ENCODE measurements around the gene SOCS4. TPM values are rescaled to one million over a fixed set of nuclear protein-coding genes. Genes with fewer than 3 reads are reported as not detected.
"Not testable (repeated sequence)": the region's sequence is repeated elsewhere in the genome, so short reads cannot be mapped to it uniquely, and the experiment has no call there.

Gene SOCS4
- total RNA-seq, 2 experiments from 2014 or later = 36.9 to 39.0 TPM

GRCh38 chr14:55073856-55074255 lies 46.8 kb downstream of the SOCS4 start:
- POLR2A ChIA-PET = no interaction called here
- CTCF ChIA-PET = no interaction called here

GRCh38 chr14:55074662-55075061 lies 47.6 kb downstream of the SOCS4 start:
- CTCF ChIA-PET = no interaction called here
- POLR2A ChIA-PET = no interaction called here

DNA sequence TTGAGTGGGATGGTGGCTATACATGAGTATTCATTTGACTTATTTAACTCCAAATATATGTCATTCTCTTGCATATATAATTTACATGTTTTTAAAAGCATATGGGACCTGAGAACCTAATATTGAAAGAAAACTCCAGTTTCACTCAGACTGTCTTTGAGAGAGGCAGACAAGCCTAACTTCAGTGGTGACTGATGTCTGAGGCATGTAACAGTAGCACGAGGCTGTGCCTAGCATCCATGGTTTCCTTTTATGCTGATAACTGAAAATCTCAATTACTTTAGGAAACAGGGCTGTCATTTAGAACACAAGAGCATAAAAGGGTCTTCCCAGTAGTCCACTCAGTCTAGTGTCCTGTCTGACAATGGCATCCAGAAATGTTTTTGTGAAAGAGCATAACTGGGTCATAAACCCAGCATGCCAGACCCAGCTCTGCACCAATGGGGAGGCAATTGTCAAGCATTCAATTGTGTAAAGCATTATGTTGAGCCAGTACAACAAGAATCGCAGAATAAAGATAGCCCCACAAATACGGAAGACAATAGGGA lies 48.7 kb downstream of the SOCS4 start:
- CTCF ChIA-PET = no interaction called here
- POLR2A ChIA-PET = no interaction called here

DNA sequence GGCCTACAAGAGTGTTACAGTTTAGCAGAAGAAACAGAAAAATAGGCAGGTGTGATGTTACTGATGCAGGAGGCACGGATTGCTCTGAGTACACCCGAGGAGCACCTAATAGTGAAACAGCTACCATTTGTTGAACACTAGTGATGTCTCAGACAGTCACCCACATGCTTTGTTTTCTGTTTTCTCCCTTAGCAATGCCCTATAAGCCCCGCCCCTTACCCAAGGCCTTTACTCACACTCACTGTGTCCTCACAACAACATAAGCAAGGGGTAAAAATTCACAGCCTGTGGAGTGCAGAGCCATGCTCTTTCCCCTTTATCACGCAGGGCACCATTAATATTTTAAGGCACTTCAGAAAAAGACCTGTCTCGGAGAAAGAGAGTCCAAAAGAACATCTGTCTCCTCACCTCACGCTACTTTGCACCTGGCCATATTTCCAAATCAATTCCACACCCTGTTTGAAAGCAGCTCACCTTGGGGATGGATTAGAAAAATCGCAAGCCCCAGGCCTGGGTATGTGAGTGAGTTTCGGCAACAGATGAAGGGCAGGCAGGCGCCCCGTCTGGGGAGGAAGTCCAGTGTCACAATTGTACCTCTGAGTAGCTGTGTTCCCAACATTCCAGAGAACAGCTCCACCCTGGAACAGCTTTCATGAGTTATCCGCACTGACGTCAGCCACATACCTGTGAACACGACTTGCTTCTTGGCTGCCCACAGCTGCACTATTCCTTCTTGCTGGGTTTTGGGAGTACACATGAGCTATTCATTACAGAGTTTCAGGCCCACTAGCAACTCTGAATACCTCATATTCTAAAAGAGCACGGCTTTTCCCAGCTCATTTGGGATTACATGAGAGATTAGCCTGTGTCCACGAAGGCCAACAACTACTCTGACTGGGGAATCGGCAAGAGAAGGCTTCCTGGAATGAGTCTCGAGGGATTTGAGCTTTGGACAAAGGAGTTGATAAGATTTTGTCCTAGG lies 50.4 kb downstream of the SOCS4 start:
- ChIA-PET CTCF (interaction anchor here (0.6 to 1.0 kb wide), 2 partner anchors 12 to 294 kb away, joined by 5 read pairs; no protein-coding TSS in a partner anchor), POLR2A (interaction anchor here (0.8 kb wide), 1 partner anchor 51 kb away, joined by 5 read pairs; the partner anchor contains the start of genes SOCS4 and WDHD1)

GRCh38 chr14:55079961-55080360 lies 52.9 kb downstream of the SOCS4 start:
- CTCF ChIA-PET = interaction anchor here (1.2 to 1.8 kb wide), 2 partner anchors 10 to 29 kb away, joined by 3 to 6 read pairs; partner anchors contain the start of gene MAPK1IP1L
- POLR2A ChIA-PET = not testable (repeated sequence)

DNA sequence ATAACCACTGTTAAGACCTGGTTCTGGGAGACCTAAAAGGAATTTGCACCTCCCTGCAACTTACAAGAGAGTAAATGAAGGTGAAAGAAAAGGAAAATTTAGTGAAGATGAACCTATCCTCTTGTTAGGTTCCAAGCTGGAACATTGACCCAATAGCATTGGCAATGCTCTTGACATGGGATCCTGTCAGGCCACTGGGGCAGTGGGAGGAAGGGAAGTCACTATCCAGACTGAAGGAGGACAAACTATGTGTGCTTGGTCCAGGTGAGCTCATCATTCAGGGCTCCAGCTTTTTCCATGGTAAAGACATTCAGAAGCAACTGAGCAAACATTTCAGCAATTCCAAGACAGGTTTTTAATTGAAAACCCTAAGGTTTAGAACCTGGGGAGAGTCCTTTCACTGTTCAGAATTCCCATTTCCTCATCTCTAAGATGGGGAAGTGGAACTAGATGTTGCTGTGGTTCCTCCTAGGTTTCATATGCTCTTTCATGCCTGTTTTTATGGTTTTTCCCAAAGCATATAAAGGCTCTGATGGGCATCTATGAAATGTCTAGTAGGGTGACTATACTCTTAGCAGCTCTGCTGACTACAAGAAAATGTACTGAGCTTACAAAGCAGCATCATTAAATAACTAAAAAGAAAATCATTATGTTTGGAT lies 57.5 kb downstream of the SOCS4 start:
- CTCF ChIA-PET = interaction anchor here (0.6 to 1.1 kb wide), 3 partner anchors 27 to 536 kb away, joined by 3 to 4 read pairs (median 3); no protein-coding TSS in a partner anchor
- POLR2A ChIA-PET = no interaction called here

DNA sequence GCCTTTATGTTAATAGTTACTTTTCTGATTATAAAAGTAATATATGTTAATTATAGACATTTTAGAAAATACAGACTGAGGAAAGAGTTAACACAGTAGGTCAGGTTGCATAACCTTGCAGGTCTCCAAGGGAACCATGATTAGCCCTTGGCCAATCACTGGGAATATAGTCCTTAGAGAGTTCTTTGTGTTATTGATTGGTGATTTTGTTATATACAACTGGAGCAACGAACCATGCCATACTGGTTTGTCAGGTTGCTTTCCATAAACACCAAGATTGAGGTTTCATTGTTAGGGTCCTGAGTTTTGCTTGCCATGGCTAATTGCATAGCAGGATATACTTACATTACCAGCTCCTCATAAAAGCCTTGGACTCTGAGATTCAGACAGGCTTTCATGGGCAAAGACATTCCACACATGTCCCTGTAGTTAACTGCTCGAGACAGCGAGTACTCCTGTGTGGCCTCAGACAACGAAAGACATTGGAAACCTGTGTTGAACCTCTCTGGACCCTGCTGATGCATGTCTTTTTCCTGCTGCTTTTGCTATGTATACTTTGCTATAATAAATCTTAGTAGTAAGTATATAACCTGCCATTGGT lies 58.1 kb downstream of the SOCS4 start:
- CTCF ChIA-PET = interaction anchor here (1.1 kb wide), 1 partner anchor 76 kb away, joined by 4 read pairs; no protein-coding TSS in a partner anchor
- POLR2A ChIA-PET = no interaction called here

DNA sequence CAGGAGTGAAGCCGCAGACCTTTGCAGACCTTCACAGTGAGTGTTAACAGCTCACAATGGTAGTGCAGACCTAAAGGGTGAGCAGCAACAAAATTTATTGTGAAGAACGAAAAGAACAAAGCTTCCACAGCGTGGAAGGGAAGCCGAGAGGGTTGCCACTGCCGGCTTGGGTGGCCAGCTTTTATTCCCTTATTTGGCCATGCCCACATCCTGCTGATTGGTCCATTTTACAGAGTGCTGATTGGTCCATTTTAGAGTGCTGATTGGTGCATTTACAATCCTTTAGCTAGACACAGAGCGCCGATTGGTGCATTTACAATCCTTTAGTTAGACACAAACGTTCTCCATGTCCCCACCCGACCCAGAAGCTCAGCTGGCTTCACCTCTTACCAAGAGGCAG lies 59.9 kb downstream of the SOCS4 start:
- ChIA-PET CTCF (interaction anchor here (0.7 to 2.2 kb wide), 3 partner anchors 73 to 1070 kb away, joined by 3 to 8 read pairs (median 3); no protein-coding TSS in a partner anchor), POLR2A (no interaction called here)

DNA sequence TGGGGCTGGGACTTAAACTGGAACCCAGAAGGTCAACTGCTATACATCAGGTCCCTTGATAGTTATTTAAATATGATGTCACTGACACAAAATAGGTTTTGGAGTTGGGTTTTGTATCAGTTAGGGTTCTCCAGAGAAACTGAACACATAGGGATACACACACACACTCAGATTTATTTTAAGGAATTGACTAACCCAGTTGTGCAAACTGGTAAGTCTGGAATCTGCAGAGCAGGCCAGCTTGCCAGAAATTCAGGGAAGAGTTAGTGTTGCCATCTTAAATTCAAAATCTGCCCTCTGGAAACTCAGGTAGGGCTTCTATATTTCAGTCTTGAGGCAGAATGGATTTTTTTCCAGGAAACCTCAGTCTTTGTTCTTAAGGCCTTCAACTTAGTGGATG lies 61.3 kb downstream of the SOCS4 start:
- POLR2A ChIA-PET = interaction anchor here (0.6 kb wide), 1 partner anchor 66 kb away, joined by 5 read pairs; no protein-coding TSS in a partner anchor
- CTCF ChIA-PET = interaction anchor here (1.4 to 2.2 kb wide), 3 partner anchors 11 to 72 kb away, joined by 3 to 8 read pairs (median 5); no protein-coding TSS in a partner anchor

DNA sequence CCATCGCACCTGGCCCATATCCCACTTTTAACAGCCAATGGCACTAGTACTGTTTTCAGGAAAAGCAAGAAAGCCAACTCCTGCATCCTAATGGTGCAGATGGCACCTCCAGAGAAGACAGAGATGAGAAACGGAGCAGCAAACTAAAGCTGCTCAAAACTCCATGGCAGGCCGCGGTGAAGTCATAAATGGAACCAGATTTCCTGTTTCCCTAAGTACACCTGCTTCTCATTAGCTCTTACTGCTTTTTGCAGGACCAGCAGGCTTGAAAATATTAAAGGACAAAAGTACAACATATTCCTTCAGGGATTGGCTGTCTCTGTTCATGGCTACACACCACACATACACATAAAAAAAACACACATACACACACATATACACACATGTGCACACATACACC lies 65.3 kb downstream of the SOCS4 start:
- POLR2A ChIA-PET = no interaction called here
- CTCF ChIA-PET = interaction anchor here (0.8 to 1.3 kb wide), 3 partner anchors 11 to 68 kb away, joined by 3 to 5 read pairs (median 3); no protein-coding TSS in a partner anchor

DNA sequence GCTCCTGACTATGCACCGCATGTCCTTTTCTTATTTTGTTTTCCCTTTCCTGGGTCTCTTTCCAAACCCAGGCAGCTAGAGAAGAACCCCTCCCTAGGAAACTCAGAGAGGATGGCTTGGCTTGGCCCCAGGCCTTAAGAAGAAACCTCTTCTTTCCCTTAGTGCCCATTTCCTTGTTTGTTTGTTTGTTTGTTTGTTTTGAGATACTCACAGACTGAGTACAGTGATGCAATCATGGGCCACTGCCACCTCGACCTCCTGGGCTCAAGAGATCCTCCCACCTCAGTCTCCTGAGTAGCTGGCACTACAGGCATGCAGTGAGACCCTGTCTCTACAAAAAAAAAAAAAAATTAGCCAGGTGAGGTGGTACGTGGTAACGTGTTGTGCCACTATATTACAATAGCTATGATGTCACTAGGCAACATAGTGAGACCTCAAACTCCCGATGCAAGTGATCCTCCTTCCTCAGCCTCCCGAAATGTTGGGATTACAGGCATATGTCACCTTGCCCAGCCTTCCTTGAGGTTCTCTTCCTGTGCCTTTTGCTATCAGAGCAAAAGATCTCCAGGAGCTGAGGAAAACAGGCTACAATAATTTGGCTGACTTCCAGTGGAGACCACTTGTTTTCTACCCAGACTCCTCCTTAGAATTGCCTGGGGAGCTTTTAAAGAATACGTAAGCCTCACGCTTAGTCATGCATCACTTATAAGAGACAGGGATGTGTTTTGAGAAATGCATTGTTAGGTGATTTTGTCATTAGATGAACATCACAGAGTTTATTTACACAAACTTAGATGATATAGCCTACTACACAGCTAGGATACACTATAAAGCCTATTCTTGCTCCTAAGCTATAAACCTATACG lies 67.5 kb downstream of the SOCS4 start:
- ChIA-PET POLR2A (interaction anchor here (1.1 kb wide), 1 partner anchor 43 kb away, joined by 3 read pairs; no protein-coding TSS in a partner anchor), CTCF (interaction anchor here (0.6 to 1.2 kb wide), 3 partner anchors 11 to 368 kb away, joined by 3 to 4 read pairs (median 3); no protein-coding TSS in a partner anchor)

- ChIA-PET CTCF (interaction anchor here (1.0 to 1.8 kb wide), 2 partner anchors 10 to 47 kb away, joined by 4 to 5 read pairs; partner anchors contain the start of gene MAPK1IP1L), POLR2A (interaction anchor here (0.6 to 1.6 kb wide), 5 partner anchors 30 to 100 kb away, joined by 3 to 8 read pairs (median 3); partner anchors contain the start of gene DLGAP5)
Measured at GRCh38 chr14:55097881-55098560, 71.0 kb downstream of the SOCS4 start.

DNA sequence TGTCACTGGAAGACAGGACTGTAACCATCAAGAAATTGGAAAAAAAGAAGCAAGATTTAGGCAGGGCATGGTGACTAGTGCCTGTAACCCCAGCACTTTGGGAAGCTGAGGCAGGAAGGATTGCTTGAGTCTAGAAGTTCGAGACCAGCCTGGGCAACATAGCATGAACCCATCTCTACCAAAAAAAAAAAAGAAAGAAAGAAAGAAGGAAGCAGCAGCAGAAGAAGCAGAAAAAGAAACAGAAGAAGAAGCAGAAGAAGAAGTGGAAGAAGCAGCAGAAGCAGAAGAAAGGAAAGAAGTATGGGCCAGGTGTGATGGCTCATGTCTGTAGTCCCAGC lies 71.5 kb downstream of the SOCS4 start:
- CTCF ChIA-PET = interaction anchor here (1.0 to 1.8 kb wide), 2 partner anchors 10 to 47 kb away, joined by 4 to 5 read pairs; partner anchors contain the start of gene MAPK1IP1L
- POLR2A ChIA-PET = interaction anchor here (0.6 to 1.6 kb wide), 5 partner anchors 30 to 99 kb away, joined by 3 to 8 read pairs (median 3); partner anchors contain the start of gene DLGAP5

Other genes with a start within 250 kb of the SOCS4 start
- 10 to 100 TPM; 29.7 to 32.5 TPM for gene GCH1, start 124.4 kb upstream of the SOCS4 start, total RNA-seq
- 10 to 100 TPM; 62.4 to 63.6 TPM for gene WDHD1, start 137 bp upstream of the SOCS4 start, total RNA-seq
- gene MAPK1IP1L, start 24.4 kb downstream of the SOCS4 start, total RNA-seq = 100 to 1,000 TPM; 105 to 114 TPM
- 10 to 100 TPM; 46.0 to 47.0 TPM for gene LGALS3, start 102.0 kb downstream of the SOCS4 start, total RNA-seq
- 10 to 100 TPM; 46.2 to 46.6 TPM for gene DLGAP5, start 164.3 kb downstream of the SOCS4 start, total RNA-seq
- 10 to 100 TPM; 15.9 to 17.3 TPM for gene FBXO34, start 244.2 kb downstream of the SOCS4 start, total RNA-seq

Data from activated CD8-positive, alpha-beta memory T cell treated with anti-CD3 and anti-CD28 coated beads for 36 hours (primary cell).